Measurements from ENCODE around the gene RALGPS1. TPM values are rescaled to one million over a fixed set of nuclear protein-coding genes. Genes with fewer than 3 reads are reported as not detected.

RALGPS1 gene
- total RNA-seq, 1 experiment from 2014 or later = 18.6 TPM

- no peak for TF ChIP-seq CTCF (conservative IDR thresholded peaks at IDR 0.05)
- Mint-ChIP-seq H3K9me3 (no peaks in the 10 kb centered on the region), H3K4me3 (no peak overlapping the region), H3K36me3 (ENCODE audit: insufficient read depth in 1 of 3, low read depth in 3 of 3) (peaks cover 0 to 9% (median 0%) of the 10 kb centered on the region in 3 experiments; a peak in 3 of 7 replicates), H3K27me3 (ENCODE audit: low read depth) (peaks cover 2% of the 10 kb centered on the region; the same call in 1 of the 2 replicates), H3K27ac (no peak overlapping the region), H3K4me1 (peaks cover 10 to 19% of the 10 kb centered on the region in 2 experiments)
- Histone ChIP-seq H3K79me2 (ENCODE audit: insufficient read depth, low read length) (no peaks in the 10 kb centered on the region), H3K27ac (ENCODE audit: insufficient read length, low read depth, low read length) (no peak overlapping the region), H3K9me3 (ENCODE audit: control insufficient read depth, low read depth, low read length) (no peaks in the 10 kb centered on the region), H3T11ph (ENCODE audit: low read length) (no peak overlapping the region), H2BK20ac (ENCODE audit: low read depth, low read length, poor library complexity, severe bottlenecking) (no peak overlapping the region), H2AFZ (ENCODE audit: low read length) (no peak overlapping the region), H2AK5ac (ENCODE audit: insufficient read length, low read length) (no peak overlapping the region), H3K23ac (ENCODE audit: insufficient read length, low read depth, low read length) (no peak overlapping the region), H3K79me1 (ENCODE audit: insufficient read depth, low read depth, low read length, poor library complexity, severe bottlenecking) (no peaks in the 10 kb centered on the region), H3K56ac (ENCODE audit: insufficient read length, low read depth, low read length) (no peak overlapping the region), H4K91ac (ENCODE audit: insufficient read length, low read depth, low read length) (no peak overlapping the region), H2BK120ac (ENCODE audit: low read depth, low read length, poor library complexity, severe bottlenecking) (no peak overlapping the region), H3K9ac (ENCODE audit: extremely low read depth, insufficient read length, low read length) (no peak overlapping the region), H2BK5ac (ENCODE audit: insufficient read length, low read length) (no peak overlapping the region), H3K4me2 (ENCODE audit: insufficient read depth, insufficient read length, low read length) (no peak overlapping the region), H2BK15ac (ENCODE audit: low read depth, low read length) (no peak overlapping the region), H3K23me2 (ENCODE audit: insufficient read length, low read depth, low read length, poor library complexity, severe bottlenecking) (no peaks in the 10 kb centered on the region), H4K8ac (replicated peaks; ENCODE audit: insufficient read length, low read depth, low read length) (no peak overlapping the region), H3K27me3 (ENCODE audit: insufficient read depth, low read length) (no peaks in the 10 kb centered on the region), H3K14ac (ENCODE audit: insufficient read depth, low read length) (no peak overlapping the region), H3K18ac (ENCODE audit: insufficient read length, low read depth, low read length) (no peak overlapping the region), H2BK12ac (ENCODE audit: insufficient read length, low read depth, low read length) (no peak overlapping the region), H4K5ac (ENCODE audit: insufficient read length, low read depth, low read length) (no peak overlapping the region), H3K4ac (ENCODE audit: low read depth, low read length) (no peak overlapping the region), H4K20me1 (ENCODE audit: control insufficient read depth, insufficient read depth, insufficient read length) (no peaks in the 10 kb centered on the region), H3K4me1 (ENCODE audit: insufficient read depth, low read length) (no peaks in the 10 kb centered on the region; the same call in 1 of the 2 replicates)
- no peak for DNase-seq
- WGBS (ENCODE audit: extremely low coverage, insufficient read length, low lambda C conversion rate) = no CpG with 5 or more reads among the region's 10 CpGs
Measured at GRCh38 chr9:127184641-127185040, 270.1 kb downstream of the RALGPS1 start.

Measured in H9 (cell line).